ENCODE results near the gene UBR2.

The UBR2 gene

GRCh38 chr6:42618686-42619085 is 54.9 kb downstream of the UBR2 start:
- ATAC-seq (no peak), DNase-seq (no peak)
- no peaks in the 10 kb centered on the region for H3K9me3 Mint-ChIP-seq
- no peak overlapping the region for H3K4me3 Mint-ChIP-seq
- H3K27ac Mint-ChIP-seq: peak overlapping the region; percentile 7
- no peaks in the 10 kb centered on the region for H3K27me3 Mint-ChIP-seq
- peaks cover 5% of the 10 kb centered on the region for H3K4me1 Mint-ChIP-seq
- H3K36me3 Mint-ChIP-seq (ENCODE audit: low read depth): peaks cover 17% of the 10 kb centered on the region

GRCh38 chr6:42619963-42620362 is 56.1 kb downstream of the UBR2 start:
- H3K36me3 Mint-ChIP-seq (ENCODE audit: low read depth): peaks cover 18% of the 10 kb centered on the region
- no peak for ATAC-seq
- no peak overlapping the region for H3K4me3 Mint-ChIP-seq
- H3K27ac Mint-ChIP-seq: no peak overlapping the region
- DNase-seq: no peak
- H3K4me1 Mint-ChIP-seq: peaks cover 5% of the 10 kb centered on the region
- H3K9me3 Mint-ChIP-seq: no peaks in the 10 kb centered on the region
- no peaks in the 10 kb centered on the region for H3K27me3 Mint-ChIP-seq

GRCh38 chr6:42624601-42625000 is 60.8 kb downstream of the UBR2 start:
- no peak for DNase-seq
- no peak for ATAC-seq
- no peak overlapping the region for H3K4me3 Mint-ChIP-seq
- H3K9me3 Mint-ChIP-seq: no peaks in the 10 kb centered on the region
- no peak overlapping the region for H3K27ac Mint-ChIP-seq
- peaks cover 17% of the 10 kb centered on the region for H3K36me3 Mint-ChIP-seq (ENCODE audit: low read depth)
- no peaks in the 10 kb centered on the region for H3K27me3 Mint-ChIP-seq
- H3K4me1 Mint-ChIP-seq: peaks cover 2% of the 10 kb centered on the region

GRCh38 chr6:42627044-42627443 is 63.2 kb downstream of the UBR2 start:
- no peaks in the 10 kb centered on the region for H3K9me3 Mint-ChIP-seq
- no peak overlapping the region for H3K4me3 Mint-ChIP-seq
- no peak for ATAC-seq
- no peak for DNase-seq
- no peaks in the 10 kb centered on the region for H3K27me3 Mint-ChIP-seq
- peaks cover 5% of the 10 kb centered on the region for H3K4me1 Mint-ChIP-seq
- peak overlapping the region; percentile 4 for H3K27ac Mint-ChIP-seq
- peaks cover 17% of the 10 kb centered on the region for H3K36me3 Mint-ChIP-seq (ENCODE audit: low read depth)

GRCh38 chr6:42627674-42628073 is 63.8 kb downstream of the UBR2 start:
- Mint-ChIP-seq H3K36me3 (ENCODE audit: low read depth) (peaks cover 23% of the 10 kb centered on the region), H3K4me3 (no peak overlapping the region), H3K4me1 (peaks cover 5% of the 10 kb centered on the region), H3K27ac (peak overlapping the region; percentile 7), H3K27me3 (no peaks in the 10 kb centered on the region), H3K9me3 (no peaks in the 10 kb centered on the region)
- DNase-seq (no peak), ATAC-seq (no peak)

- DNase-seq (no peak), ATAC-seq (no peak)
- no peak overlapping the region for H3K27ac Mint-ChIP-seq
- peaks cover 26% of the 10 kb centered on the region for H3K36me3 Mint-ChIP-seq (ENCODE audit: low read depth)
- peaks cover 5% of the 10 kb centered on the region for H3K4me1 Mint-ChIP-seq
- no peaks in the 10 kb centered on the region for H3K9me3 Mint-ChIP-seq
- H3K4me3 Mint-ChIP-seq: no peak overlapping the region
- H3K27me3 Mint-ChIP-seq: no peaks in the 10 kb centered on the region
Measured at GRCh38 chr6:42628604-42629003, 64.8 kb downstream of the UBR2 start.

GRCh38 chr6:42629845-42630244 is 66.0 kb downstream of the UBR2 start:
- DNase-seq (no peak), ATAC-seq (no peak)
- H3K27me3 Mint-ChIP-seq: no peaks in the 10 kb centered on the region
- peaks cover 5% of the 10 kb centered on the region for H3K4me1 Mint-ChIP-seq
- peak overlapping the region; percentile 43 for H3K27ac Mint-ChIP-seq
- no peaks in the 10 kb centered on the region for H3K9me3 Mint-ChIP-seq
- H3K4me3 Mint-ChIP-seq: no peak overlapping the region
- H3K36me3 Mint-ChIP-seq (ENCODE audit: low read depth): peaks cover 25% of the 10 kb centered on the region

- Mint-ChIP-seq H3K36me3 (ENCODE audit: low read depth) (peaks cover 27% of the 10 kb centered on the region), H3K27me3 (no peaks in the 10 kb centered on the region), H3K4me1 (peaks cover 2% of the 10 kb centered on the region), H3K9me3 (no peaks in the 10 kb centered on the region), H3K27ac (no peak overlapping the region), H3K4me3 (no peak overlapping the region)
- no peak for ATAC-seq
- DNase-seq: no peak
Measured at GRCh38 chr6:42637681-42638080, 73.9 kb downstream of the UBR2 start.

- no peak overlapping the region for H3K4me3 Mint-ChIP-seq
- H3K36me3 Mint-ChIP-seq (ENCODE audit: low read depth): peaks cover 23% of the 10 kb centered on the region
- H3K27me3 Mint-ChIP-seq: no peaks in the 10 kb centered on the region
- H3K9me3 Mint-ChIP-seq: no peaks in the 10 kb centered on the region
- H3K27ac Mint-ChIP-seq: peak overlapping the region; percentile 32
- ATAC-seq (no peak), DNase-seq (no peak)
- no peaks in the 10 kb centered on the region for H3K4me1 Mint-ChIP-seq
Measured at GRCh38 chr6:42642794-42643193, 79.0 kb downstream of the UBR2 start.

GRCh38 chr6:42644211-42644610 is 80.4 kb downstream of the UBR2 start:
- Mint-ChIP-seq H3K27me3 (no peaks in the 10 kb centered on the region), H3K9me3 (no peaks in the 10 kb centered on the region), H3K27ac (no peak overlapping the region), H3K4me3 (no peak overlapping the region), H3K36me3 (ENCODE audit: low read depth) (peaks cover 28% of the 10 kb centered on the region), H3K4me1 (no peaks in the 10 kb centered on the region)
- ATAC-seq (no peak), DNase-seq (no peak)

- Mint-ChIP-seq H3K27me3 (no peaks in the 10 kb centered on the region), H3K4me1 (no peaks in the 10 kb centered on the region), H3K4me3 (no peak overlapping the region), H3K9me3 (no peaks in the 10 kb centered on the region), H3K36me3 (ENCODE audit: low read depth) (peaks cover 31% of the 10 kb centered on the region), H3K27ac (no peak overlapping the region)
- ATAC-seq (no peak), DNase-seq (no peak)
Measured at GRCh38 chr6:42652024-42652746, 88.4 kb downstream of the UBR2 start.

- H3K27me3 Mint-ChIP-seq: no peaks in the 10 kb centered on the region
- ATAC-seq (no peak), DNase-seq (no peak)
- H3K9me3 Mint-ChIP-seq: no peaks in the 10 kb centered on the region
- H3K36me3 Mint-ChIP-seq (ENCODE audit: low read depth): peaks cover 31% of the 10 kb centered on the region
- H3K27ac Mint-ChIP-seq: no peak overlapping the region
- H3K4me1 Mint-ChIP-seq: no peaks in the 10 kb centered on the region
- no peak overlapping the region for H3K4me3 Mint-ChIP-seq
Measured at GRCh38 chr6:42653851-42654250, 90.0 kb downstream of the UBR2 start.

- peaks cover 38% of the 10 kb centered on the region for H3K36me3 Mint-ChIP-seq (ENCODE audit: low read depth)
- no peaks in the 10 kb centered on the region for H3K4me1 Mint-ChIP-seq
- H3K9me3 Mint-ChIP-seq: no peaks in the 10 kb centered on the region
- no peak overlapping the region for H3K27ac Mint-ChIP-seq
- H3K27me3 Mint-ChIP-seq: no peaks in the 10 kb centered on the region
- H3K4me3 Mint-ChIP-seq: no peak overlapping the region
- DNase-seq: no peak
- ATAC-seq: no peak
Measured at GRCh38 chr6:42659806-42660205, 96.0 kb downstream of the UBR2 start.

GRCh38 chr6:42661540-42662153 is 97.8 kb downstream of the UBR2 start:
- peak overlapping the region; percentile 8 for H3K27ac Mint-ChIP-seq
- DNase-seq: peak; percentile 81

GRCh38 chr6:42664718-42665117 is 100.9 kb downstream of the UBR2 start:
- no peak overlapping the region for H3K27ac Mint-ChIP-seq
- no peaks in the 10 kb centered on the region for H3K9me3 Mint-ChIP-seq
- ATAC-seq: no peak

More at GRCh38 chr6:42661540-42662153, 97.8 kb downstream of the UBR2 start:
- Mint-ChIP-seq H3K4me3 (no peak overlapping the region), H3K4me1 (no peaks in the 10 kb centered on the region), H3K9me3 (no peaks in the 10 kb centered on the region), H3K27me3 (no peaks in the 10 kb centered on the region), H3K36me3 (ENCODE audit: low read depth) (peaks cover 47% of the 10 kb centered on the region)
- peak; percentile 76 for ATAC-seq

More at GRCh38 chr6:42664718-42665117, 100.9 kb downstream of the UBR2 start:
- no peaks in the 10 kb centered on the region for H3K4me1 Mint-ChIP-seq
- DNase-seq: no peak
- H3K27me3 Mint-ChIP-seq: no peaks in the 10 kb centered on the region
- no peak overlapping the region for H3K4me3 Mint-ChIP-seq
- H3K36me3 Mint-ChIP-seq (ENCODE audit: low read depth): peaks cover 53% of the 10 kb centered on the region

Measured in activated naive CD8-positive, alpha-beta T cell treated with anti-CD3 and anti-CD28 coated beads, Interleukin-2, amount 50 U/mL, for 24 hours (primary cell).